HG02642 (cell line): Measurements from ENCODE around the gene MAPK8IP1.
A peak's percentile ranks its signal among the peaks of the same experiment; 100 is the strongest.
"Not testable (repeated sequence)": the region's sequence is repeated elsewhere in the genome, so short reads cannot be mapped to it uniquely, and the experiment has no call there.

ENCODE experiments used
- ATAC-seq: cut with Tn5 transposase; IDR thresholded peaks from one replicate; pipeline ENCODE4 v1.9.1; 2021; ENCODE audit warnings: mild to moderate bottlenecking; ENCODE audit not compliant: unreplicated experiment, poor library complexity

The MAPK8IP1 gene

GRCh38 chr11:45885274-45885920 lies at the start of gene MAPK8IP1:
MAPK8IP1 (plus strand) TSS chr11:45885651; CDS start chr11:45885821, 170 bp downstream.
- peak; percentile 65 for ATAC-seq

DNA sequence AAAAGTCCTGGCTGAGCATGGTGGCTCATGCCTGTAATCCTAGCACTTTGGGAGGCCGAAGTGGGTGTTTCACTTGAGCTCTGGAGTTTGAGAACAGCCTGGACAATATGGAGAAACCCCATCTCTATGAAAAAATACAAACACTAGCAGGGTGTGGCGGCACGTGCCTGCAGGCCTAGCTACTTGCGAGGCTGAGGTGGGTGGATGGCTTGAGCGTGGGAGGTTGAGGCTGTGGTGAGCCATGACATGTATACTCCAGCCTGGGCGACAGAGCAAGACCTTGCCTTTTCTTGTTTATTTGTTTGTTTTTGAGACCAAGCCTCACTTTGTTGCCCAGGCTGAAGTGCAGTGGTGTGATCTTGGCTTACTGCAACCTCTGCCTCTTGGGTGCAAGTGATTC lies 46.2 kb upstream of the MAPK8IP1 start:
- ATAC-seq, result no peak

GRCh38 chr11:45840251-45840650 lies 45.2 kb upstream of the MAPK8IP1 start:
- ATAC-seq, result not testable (repeated sequence)

GRCh38 chr11:45843158-45843924 lies 42.1 kb upstream of the MAPK8IP1 start:
- no peak for ATAC-seq

DNA sequence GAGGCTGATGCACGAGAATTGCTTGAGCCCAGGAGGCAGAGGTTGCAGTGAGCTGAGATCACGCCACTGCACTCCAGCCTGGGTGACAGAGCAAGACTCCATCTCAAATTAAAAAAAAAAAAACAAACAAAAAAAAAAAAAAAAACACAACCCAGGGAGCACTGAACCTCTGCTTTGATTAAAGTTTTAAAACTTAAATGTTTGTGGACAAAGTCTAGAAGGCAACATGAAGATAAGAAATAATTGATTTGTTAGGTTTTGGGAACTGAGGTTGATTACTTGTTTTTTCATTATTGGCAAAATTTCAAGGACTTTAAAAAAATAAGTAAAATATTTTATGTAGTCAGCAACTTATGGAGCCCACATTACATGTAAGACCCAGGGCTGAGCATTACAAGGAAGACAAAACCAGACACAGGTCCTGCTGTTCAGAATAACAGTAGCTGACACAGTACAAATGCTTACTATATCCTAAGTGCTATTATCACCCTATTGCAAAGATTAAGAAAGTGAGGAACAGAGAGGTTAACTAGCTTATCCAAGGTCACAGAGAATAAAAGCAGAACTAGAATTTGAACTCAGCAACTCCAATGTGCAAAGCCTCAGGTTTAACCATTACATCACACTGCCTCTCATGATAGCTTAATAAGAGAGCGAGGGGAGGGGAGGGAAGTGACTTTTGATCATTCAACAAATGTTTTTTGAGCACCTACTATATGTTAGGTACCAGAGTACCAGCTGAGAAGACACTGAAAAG lies 40.5 kb upstream of the MAPK8IP1 start:
- ATAC-seq, result no peak

DNA sequence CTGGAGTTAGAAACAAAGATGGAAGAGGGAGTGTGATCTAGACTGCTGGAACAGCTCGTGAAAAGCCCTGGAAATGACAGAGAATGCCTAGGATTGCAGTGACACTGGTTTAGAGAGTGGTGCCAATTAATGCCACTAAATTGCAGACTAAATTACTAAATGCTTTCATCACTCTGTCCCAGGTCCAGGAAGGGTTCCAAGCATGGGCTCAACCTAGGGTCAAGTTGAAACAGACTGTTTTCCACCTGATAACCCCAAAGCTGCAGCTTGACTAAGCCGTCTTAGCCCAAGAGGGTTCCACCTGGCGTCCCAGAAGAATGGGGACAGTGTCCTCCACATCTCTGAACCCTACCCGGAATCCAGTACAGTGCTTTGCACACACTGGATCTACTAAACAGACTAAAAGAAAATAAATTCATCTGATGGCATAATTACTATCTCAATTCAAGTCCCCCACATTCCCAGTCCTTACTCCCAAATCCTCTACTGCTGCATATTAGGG lies 39.2 kb upstream of the MAPK8IP1 start:
- ATAC-seq, result no peak

DNA sequence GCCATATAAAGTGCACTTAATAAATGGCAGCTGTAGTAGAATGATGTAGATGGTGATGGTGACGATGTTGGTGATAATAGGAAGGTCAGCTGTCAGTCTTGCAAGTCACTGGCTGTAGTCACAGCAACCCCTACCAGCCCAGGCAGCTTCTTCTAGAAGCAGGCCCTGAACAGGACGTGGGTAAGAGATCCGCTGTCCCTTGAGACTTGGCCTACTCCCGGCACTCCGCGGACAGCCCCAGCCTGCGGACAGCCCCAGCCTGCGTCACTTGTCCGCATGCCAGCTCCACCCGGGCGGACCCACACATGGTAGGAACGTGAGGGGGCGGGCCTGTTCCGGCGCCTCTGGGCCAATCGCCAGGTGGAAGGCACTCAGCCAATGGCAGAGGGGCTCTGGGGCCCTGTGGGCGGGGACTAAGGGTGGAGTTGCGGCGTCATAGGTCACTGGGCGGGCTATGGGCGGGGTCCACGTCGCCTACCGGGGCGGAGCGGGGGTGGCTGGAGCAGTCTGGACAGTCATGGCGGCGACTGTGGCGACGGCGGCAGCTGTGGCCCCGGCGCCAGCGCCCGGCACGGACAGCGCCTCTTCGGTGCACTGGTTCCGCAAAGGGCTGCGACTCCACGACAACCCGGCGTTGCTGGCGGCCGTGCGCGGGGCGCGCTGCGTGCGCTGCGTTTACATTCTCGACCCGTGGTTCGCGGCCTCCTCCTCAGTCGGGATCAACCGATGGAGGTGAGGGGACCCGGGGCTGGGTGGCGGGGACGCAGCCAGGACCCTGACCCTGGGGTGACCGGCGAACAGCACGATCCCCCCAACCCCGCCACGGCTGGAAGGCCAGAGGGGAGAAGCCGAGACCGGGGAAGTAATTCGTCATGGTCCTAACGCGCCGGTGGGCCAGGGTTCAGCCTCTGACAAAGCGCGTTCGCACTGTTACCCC lies 38.2 kb upstream of the MAPK8IP1 start, which contains the start of gene CRY2:
Gene CRY2, plus strand, starts transcription at position 502 of the 937 bp plus-strand sequence. Its CDS starts 16 bp downstream, at position 518.
- ATAC-seq, result peak; percentile 96

GRCh38 chr11:45847911-45848316 lies 37.5 kb upstream of the MAPK8IP1 start:
- peak; percentile 8 for ATAC-seq

DNA sequence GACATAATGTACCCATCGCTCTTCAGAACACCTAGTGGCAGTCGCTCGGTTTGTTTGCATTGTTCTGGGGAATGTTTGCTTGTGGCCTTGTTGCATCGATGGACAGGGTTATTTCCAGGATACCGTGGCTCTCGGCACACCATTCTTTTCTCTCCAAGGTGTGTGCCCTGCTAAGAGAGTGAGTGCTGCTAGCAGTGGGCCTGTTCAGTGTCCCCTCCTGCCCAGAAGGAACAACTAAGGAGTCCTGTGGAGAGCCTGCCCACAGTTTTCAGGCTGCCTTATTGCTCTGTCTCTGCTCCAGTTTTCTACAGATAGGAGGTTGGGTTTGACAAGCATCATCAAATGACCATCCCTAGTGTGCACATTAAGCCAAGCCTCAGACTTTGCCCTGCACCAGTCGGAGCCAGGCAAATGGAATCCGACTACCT lies 36.8 kb upstream of the MAPK8IP1 start:
- ATAC-seq, result no peak

- ATAC-seq, result no peak
Measured at GRCh38 chr11:45850446-45850845, 35.0 kb upstream of the MAPK8IP1 start.

DNA sequence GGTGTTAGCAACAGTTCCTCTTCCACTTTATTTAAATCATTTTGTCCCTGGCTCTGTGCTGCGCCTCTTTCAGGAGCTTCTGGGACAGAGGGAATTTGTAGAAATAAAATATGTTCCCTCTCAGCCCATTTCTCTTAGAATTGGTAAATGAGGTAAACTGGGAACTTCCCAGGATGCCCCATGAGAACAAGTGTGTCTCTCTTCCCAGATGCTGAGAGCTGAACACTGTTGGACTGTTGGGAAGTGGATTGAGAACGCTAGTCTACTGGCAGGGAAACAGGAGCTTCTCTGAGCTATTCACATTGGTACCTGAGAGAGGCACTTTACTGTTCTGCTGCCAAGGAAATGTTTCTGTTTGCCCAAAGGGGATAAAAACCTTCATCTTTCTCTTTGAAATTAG lies 34.2 kb upstream of the MAPK8IP1 start:
- no peak for ATAC-seq

- ATAC-seq, result peak; percentile 11
Measured at GRCh38 chr11:45852018-45852711, 33.3 kb upstream of the MAPK8IP1 start.

- peak; percentile 50 for ATAC-seq
Measured at GRCh38 chr11:45852712-45853101, 32.7 kb upstream of the MAPK8IP1 start.

- ATAC-seq, result no peak
Measured at GRCh38 chr11:45853332-45854219, 31.9 kb upstream of the MAPK8IP1 start.

- ATAC-seq, result no peak
Measured at GRCh38 chr11:45855308-45855707, 30.1 kb upstream of the MAPK8IP1 start.

DNA sequence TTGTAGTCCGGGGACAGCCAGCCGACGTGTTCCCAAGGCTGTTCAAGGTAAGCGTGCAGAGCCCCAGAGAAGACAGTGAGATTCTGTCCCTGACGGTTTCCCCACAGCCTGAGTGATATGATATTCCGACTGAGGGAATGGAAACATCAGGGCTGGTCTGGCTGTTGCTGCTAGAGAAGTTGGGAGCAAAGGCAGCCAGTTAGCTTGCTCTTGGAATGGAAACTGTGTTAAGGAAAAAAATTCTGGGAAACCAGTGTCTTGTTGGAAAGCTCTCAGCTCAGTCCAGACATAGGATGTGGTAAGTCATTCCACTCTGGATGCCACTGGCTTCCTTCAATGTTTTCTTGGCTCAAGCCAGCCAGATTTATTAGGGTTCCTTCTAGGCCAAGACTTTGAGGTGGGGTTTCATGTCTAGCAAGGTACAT lies 29.4 kb upstream of the MAPK8IP1 start:
- ATAC-seq, result no peak

GRCh38 chr11:45857961-45858474 lies 27.4 kb upstream of the MAPK8IP1 start:
- no peak for ATAC-seq
